A673 (cell line): ENCODE data around the gene MTMR2. TPM values are rescaled to one million over a fixed set of nuclear protein-coding genes. Genes with fewer than 3 reads are reported as not detected.

Source experiments
- BruUV-seq: library from RNA; stranded (reverse); fragments of 400-500 nt; replicated peaks from 2 replicates; lab custom pipeline; 2021; lab: Mats Ljungman, UMichigan
- CTCF ChIA-PET: fragments of 300-600 bp; sonication (Branson Sonifier 250); formaldehyde crosslinking; loops from one replicate; lab custom pipeline; 2022; ENCODE audit warnings: antibody characterized with exemption; lab: Charles Lee
- POLR2A ChIA-PET: fragments of 300-600 bp; sonication (Branson Sonifier 250); formaldehyde crosslinking; loops from one replicate; lab custom pipeline; 2022; ENCODE audit warnings: antibody characterized with exemption; ENCODE audit not compliant: low non-redundant PET; lab: Charles Lee
- DNase-seq: peaks from one replicate; pipeline ENCODE4 v3.0.0-alpha.2; 2015; ENCODE audit warnings: low spot score
- H3K27ac ChIP-seq: fragments of 200-600 bp; sonication (generic); 2 replicates; pipeline ENCODE4 v1.5.1; 2016; ENCODE audit warnings: mixed run types, low read depth, mild to moderate bottlenecking, mixed read lengths, antibody characterized with exemption, low read length; ENCODE audit not compliant: poor library complexity, severe bottlenecking
- H3K27me3 ChIP-seq: fragments of 200-600 bp; sonication (generic); replicated peaks from 2 replicates; pipeline ENCODE4 v1.6.1; 2017; ENCODE audit warnings: mixed run types, low read depth, mild to moderate bottlenecking, mixed read lengths, antibody characterized with exemption, low read length; ENCODE audit not compliant: insufficient read depth, poor library complexity
- H3K36me3 ChIP-seq: fragments of 200-600 bp; sonication (generic); 2 replicates; pipeline ENCODE4 v1.6.1; 2016; ENCODE audit warnings: mixed run types, mild to moderate bottlenecking, mixed read lengths, antibody characterized with exemption, low read length; ENCODE audit not compliant: insufficient read depth, poor library complexity, severe bottlenecking
- H3K4me1 ChIP-seq: fragments of 200-600 bp; sonication (generic); 2 replicates; pipeline ENCODE4 v1.6.1; 2017; ENCODE audit warnings: mixed run types, mild to moderate bottlenecking, mixed read lengths, antibody characterized with exemption, low read length; ENCODE audit not compliant: insufficient read depth, poor library complexity, severe bottlenecking
- H3K4me3 ChIP-seq: fragments of 200-600 bp; sonication (generic); 2 replicates; pipeline ENCODE4 v1.5.1; 2016; ENCODE audit warnings: low read depth, mixed run types, mild to moderate bottlenecking, mixed read lengths, low read length; ENCODE audit not compliant: poor library complexity, severe bottlenecking
- H3K9me3 ChIP-seq: fragments of 200-600 bp; sonication (generic); 2 replicates; pipeline ENCODE4 v1.6.1; 2016; ENCODE audit warnings: mixed run types, low read depth, mild to moderate bottlenecking, mixed read lengths, antibody characterized with exemption, low read length; ENCODE audit not compliant: poor library complexity, severe bottlenecking
- EZH2 ChIP-seq: fragments of 200-600 bp; sonication (generic); IDR thresholded peaks from 2 replicates; pipeline ENCODE4 v1.6.1; 2017; ENCODE audit warnings: borderline replicate concordance, low read depth, mild to moderate bottlenecking, mixed read lengths, antibody characterized with exemption, low read length; ENCODE audit not compliant: poor library complexity, severe bottlenecking
- intact Hi-C: fragments of 100-400 bp; cut with micrococcal nuclease; formaldehyde crosslinking; loops from one replicate; pipeline ENCODE4 v1.10.0; 2022; ENCODE audit not compliant: unreplicated experiment
- total RNA-seq: library from RNA; stranded (reverse); gene quantifications from 2 replicates; pipeline ENCODE4 v1.2.3, GENCODE V29; 2021
- TF ChIP-seq, protein P1 (sequence below): fragments of 300-800, 200-600 bp; sonication (generic); conservative IDR thresholded peaks from 2 replicates; pipeline ENCODE4 v1.5.1; 2017; ENCODE audit warnings: low read depth, mild to moderate bottlenecking, antibody characterized with exemption, low read length, moderate library complexity, mixed read lengths

Gene MTMR2
- total RNA-seq, 1 experiment from 2014 or later: 58.6 TPM

DNA sequence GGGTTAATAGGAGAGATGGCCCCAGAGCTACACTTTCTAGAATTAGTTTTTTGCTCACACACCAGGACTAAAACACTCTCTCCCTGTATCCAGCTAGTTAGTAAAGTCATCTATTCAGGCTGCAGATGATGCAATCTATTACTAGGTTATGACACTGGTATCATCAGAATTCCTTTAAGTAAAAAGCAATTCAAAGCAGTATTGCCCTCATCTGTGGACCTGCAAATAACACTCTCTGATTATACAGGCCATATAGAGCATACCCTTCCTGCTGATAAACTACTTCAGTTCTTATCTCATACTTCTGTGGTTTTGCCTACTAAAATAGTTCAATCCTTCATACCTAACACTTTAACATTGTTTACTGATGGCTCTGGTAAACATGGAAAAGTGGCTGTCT, 13.5 kb upstream of the MTMR2 start:
- no peaks in the 10 kb centered on the region for H3K4me1 ChIP-seq
- no peak for TF ChIP-seq EZH2
- TF ChIP-seq, protein P1, sequence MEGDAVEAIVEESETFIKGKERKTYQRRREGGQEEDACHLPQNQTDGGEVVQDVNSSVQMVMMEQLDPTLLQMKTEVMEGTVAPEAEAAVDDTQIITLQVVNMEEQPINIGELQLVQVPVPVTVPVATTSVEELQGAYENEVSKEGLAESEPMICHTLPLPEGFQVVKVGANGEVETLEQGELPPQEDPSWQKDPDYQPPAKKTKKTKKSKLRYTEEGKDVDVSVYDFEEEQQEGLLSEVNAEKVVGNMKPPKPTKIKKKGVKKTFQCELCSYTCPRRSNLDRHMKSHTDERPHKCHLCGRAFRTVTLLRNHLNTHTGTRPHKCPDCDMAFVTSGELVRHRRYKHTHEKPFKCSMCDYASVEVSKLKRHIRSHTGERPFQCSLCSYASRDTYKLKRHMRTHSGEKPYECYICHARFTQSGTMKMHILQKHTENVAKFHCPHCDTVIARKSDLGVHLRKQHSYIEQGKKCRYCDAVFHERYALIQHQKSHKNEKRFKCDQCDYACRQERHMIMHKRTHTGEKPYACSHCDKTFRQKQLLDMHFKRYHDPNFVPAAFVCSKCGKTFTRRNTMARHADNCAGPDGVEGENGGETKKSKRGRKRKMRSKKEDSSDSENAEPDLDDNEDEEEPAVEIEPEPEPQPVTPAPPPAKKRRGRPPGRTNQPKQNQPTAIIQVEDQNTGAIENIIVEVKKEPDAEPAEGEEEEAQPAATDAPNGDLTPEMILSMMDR: no peak
- no peaks in the 10 kb centered on the region for H3K9me3 ChIP-seq
- no peak overlapping the region for H3K4me3 ChIP-seq
- DNase-seq: no peak
- BruUV-seq: no TSS peak
- no peaks in the 10 kb centered on the region for H3K36me3 ChIP-seq
- H3K27ac ChIP-seq: no peak overlapping the region
- intact Hi-C loops: no loop called here
- CTCF ChIA-PET: no interaction called here
- H3K27me3 ChIP-seq: no peaks in the 10 kb centered on the region
- POLR2A ChIA-PET: interaction anchor here (0.7 kb wide), 1 partner anchor 52 kb away, joined by 6 read pairs; no protein-coding TSS in a partner anchor

DNA sequence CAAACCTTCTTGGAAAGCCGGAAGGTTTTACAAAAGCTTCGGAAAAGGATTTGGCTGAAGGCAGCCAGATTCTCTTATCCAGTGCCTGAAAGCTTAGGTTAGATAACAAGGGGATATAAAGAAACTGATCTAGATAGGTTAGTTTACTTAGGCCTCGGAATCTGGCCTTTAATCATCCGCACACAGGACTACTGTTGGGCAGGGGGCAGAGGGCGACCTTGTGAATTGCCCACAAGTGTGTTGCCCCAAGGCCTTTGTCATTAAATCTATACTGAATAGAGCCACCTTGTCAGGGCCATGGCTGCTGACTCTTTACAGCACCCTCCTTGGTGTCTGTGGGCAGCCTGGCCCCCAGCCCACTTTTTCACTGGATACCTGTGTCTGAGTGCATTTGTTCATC, 9.7 kb upstream of the MTMR2 start:
- H3K4me1 ChIP-seq: no peaks in the 10 kb centered on the region
- H3K4me3 ChIP-seq: no peak overlapping the region
- CTCF ChIA-PET: no interaction called here
- POLR2A ChIA-PET: no interaction called here
- no TSS peak for BruUV-seq
- DNase-seq: no peak
- peaks cover 12% of the 10 kb centered on the region for H3K9me3 ChIP-seq
- H3K36me3 ChIP-seq: no peaks in the 10 kb centered on the region
- H3K27ac ChIP-seq: no peak overlapping the region
- intact Hi-C loops: no loop called here
- no peak for TF ChIP-seq EZH2
- TF ChIP-seq, protein P1: no peak
- H3K27me3 ChIP-seq: no peaks in the 10 kb centered on the region

GRCh38 chr11:95931916-95932315, 8.0 kb upstream of the MTMR2 start:
- no TSS peak for BruUV-seq
- ChIA-PET CTCF (interaction anchor here (0.6 kb wide), 1 partner anchor 103 kb away, joined by 5 read pairs; no protein-coding TSS in a partner anchor), POLR2A (no interaction called here)
- DNase-seq: no peak
- intact Hi-C loops: no loop called here
- Histone ChIP-seq H3K4me3 (no peak overlapping the region), H3K27ac (no peak overlapping the region), H3K36me3 (no peaks in the 10 kb centered on the region), H3K9me3 (peaks cover 12% of the 10 kb centered on the region), H3K4me1 (no peaks in the 10 kb centered on the region), H3K27me3 (no peaks in the 10 kb centered on the region)
- no peak for TF ChIP-seq EZH2
- TF ChIP-seq, protein P1: no peak
